GM23338 (cell line): Measurements from ENCODE around the gene SORCS2. TPM values are rescaled to one million over a fixed set of nuclear protein-coding genes. Genes with fewer than 3 reads are reported as not detected.

ENCODE experiments used
- ATAC-seq: fragments of 200-7000 bp; cut with Tn5 transposase; 3 replicates; pipeline ENCODE4 v1.9.1; 2020
- DNase-seq: peaks from one replicate; pipeline ENCODE4 v3.0.0-alpha.2; 2015; ENCODE audit warnings: low spot score
- H2AFZ ChIP-seq: fragments of 200-600 bp; sonication (generic); 2 replicates; pipeline ENCODE4 v1.8.0; 2016; ENCODE audit warnings: antibody characterized with exemption, mild to moderate bottlenecking, moderate library complexity
- H3F3A ChIP-seq: fragments of 200-600 bp; sonication (generic); replicated peaks from 2 replicates; pipeline ENCODE4 v1.8.0; 2017; ENCODE audit warnings: antibody characterized with exemption, mixed run types, low read depth
- H3K27ac ChIP-seq: fragments of 200-600 bp; sonication (generic); 2 replicates; pipeline ENCODE4 v1.6.1; 2016; ENCODE audit warnings: low read depth
- H3K27me3 ChIP-seq: fragments of 200-600 bp; sonication (generic); 2 replicates; pipeline ENCODE4 v1.8.0; 2016; ENCODE audit warnings: mild to moderate bottlenecking, mixed run types, moderate library complexity; ENCODE audit not compliant: insufficient read depth
- H3K36me3 ChIP-seq: fragments of 200-600 bp; sonication (generic); 2 replicates; pipeline ENCODE4 v1.8.0; 2016; ENCODE audit warnings: mild to moderate bottlenecking; ENCODE audit not compliant: insufficient read depth
- H3K4me1 ChIP-seq: fragments of 200-600 bp; sonication (generic); 2 replicates; pipeline ENCODE4 v1.8.0; 2016; ENCODE audit warnings: mild to moderate bottlenecking, moderate library complexity; ENCODE audit not compliant: insufficient read depth
- H3K4me2 ChIP-seq: fragments of 200-600 bp; sonication (generic); 2 replicates; pipeline ENCODE4 v1.7.1; 2017; ENCODE audit warnings: mixed run types
- H3K4me3 ChIP-seq: fragments of 200-600 bp; sonication (generic); 2 replicates; pipeline ENCODE4 v1.6.1; 2016; ENCODE audit warnings: mixed run types
- H3K79me2 ChIP-seq: fragments of 200-600 bp; sonication (generic); replicated peaks from 2 replicates; pipeline ENCODE4 v1.8.0; 2017; ENCODE audit warnings: mild to moderate bottlenecking; ENCODE audit not compliant: insufficient read depth
- H3K9me2 ChIP-seq: fragments of 200-600 bp; sonication (generic); 2 replicates; pipeline ENCODE4 v1.8.0; 2017; ENCODE audit not compliant: insufficient read depth
- H4K20me1 ChIP-seq: fragments of 200-600 bp; sonication (generic); replicated peaks from 2 replicates; pipeline ENCODE4 v1.8.0; 2017; ENCODE audit warnings: mild to moderate bottlenecking; ENCODE audit not compliant: insufficient read depth
- H3K27ac Mint-ChIP-seq: 2 replicates; pipeline ENCODE4 v1.8.0; 2020; ENCODE audit warnings: inconsistent platforms, mild to moderate bottlenecking, moderate library complexity, mixed read lengths
- H3K27me3 Mint-ChIP-seq: 3 replicates; pipeline ENCODE4 v1.8.0; 2022; ENCODE audit warnings: low read depth, mild to moderate bottlenecking, moderate library complexity, mixed read lengths, inconsistent platforms; ENCODE audit not compliant: insufficient read depth, poor library complexity
- H3K36me3 Mint-ChIP-seq: 3 replicates; pipeline ENCODE4 v1.8.0; 2021; ENCODE audit warnings: low read depth, mild to moderate bottlenecking, inconsistent platforms, moderate library complexity, mixed read lengths
- H3K4me1 Mint-ChIP-seq: 3 replicates; pipeline ENCODE4 v1.8.0; 2020; ENCODE audit warnings: mild to moderate bottlenecking, inconsistent platforms, mixed read lengths
- H3K4me3 Mint-ChIP-seq: 3 replicates; pipeline ENCODE4 v1.8.0; 2021; ENCODE audit warnings: moderate library complexity, mild to moderate bottlenecking, inconsistent platforms, mixed read lengths
- H3K9me3 Mint-ChIP-seq: 3 replicates; pipeline ENCODE4 v1.8.0; 2020; ENCODE audit warnings: moderate library complexity, mild to moderate bottlenecking, inconsistent platforms, mixed read lengths
- CREB1 ChIP-seq: fragments of 250-450 bp; sonication (Bioruptor Pico); IDR thresholded peaks from 2 replicates; pipeline ENCODE4 v1.5.0; 2020; ENCODE audit warnings: low read depth, mild to moderate bottlenecking, moderate library complexity
- EZH2 ChIP-seq: fragments of 200-600 bp; sonication (generic); IDR thresholded peaks from one replicate; pipeline ENCODE4 v1.8.0; 2017; ENCODE audit warnings: antibody characterized with exemption, mild to moderate bottlenecking, low read depth; ENCODE audit not compliant: unreplicated experiment
- EZH2phosphoT487 ChIP-seq: fragments of 200-600 bp; sonication (generic); IDR thresholded peaks from one replicate; pipeline ENCODE4 v1.8.1; 2018; ENCODE audit warnings: antibody characterized with exemption; ENCODE audit not compliant: unreplicated experiment
- JUNB ChIP-seq: IDR thresholded peaks from one replicate; pipeline ENCODE4 v1.6.1; 2016; ENCODE audit warnings: antibody characterized with exemption; ENCODE audit not compliant: unreplicated experiment
- NANOG ChIP-seq: IDR thresholded peaks from 2 replicates; pipeline ENCODE4 v1.6.1; 2016; ENCODE audit warnings: antibody characterized with exemption, borderline replicate concordance
- POLR2AphosphoS5 ChIP-seq: IDR thresholded peaks from 2 replicates; pipeline ENCODE4 v1.6.1; 2016; ENCODE audit warnings: antibody characterized with exemption, low read depth
- STAT1 ChIP-seq: IDR thresholded peaks from one replicate; pipeline ENCODE4 v1.6.1; 2016; ENCODE audit warnings: antibody characterized with exemption; ENCODE audit not compliant: unreplicated experiment
- ZNF331 ChIP-seq: fragments of 250-450 bp; sonication (Bioruptor Pico); IDR thresholded peaks from 2 replicates; pipeline ENCODE4 v1.5.0; 2020; ENCODE audit warnings: low read depth, mild to moderate bottlenecking, moderate library complexity
- polyA plus RNA-seq: library from polyadenylated mRNA; unstranded; fragments of >200 nt; fragmentation: Nextera tagmentation; extraction: Ambion mirVana; gene quantifications from 2 replicates; pipeline ENCODE4 v1.2.1, GENCODE V29; 2016
- total RNA-seq: library from RNA; depleted of rRNA; stranded (reverse); fragments of >200 nt; shearing (Covaris generic); gene quantifications from 2 replicates; pipeline ENCODE4 v1.2.3, GENCODE V29; 2014
- TF ChIP-seq, protein P1 (sequence below): fragments of 250-450 bp; sonication (Bioruptor Pico); IDR thresholded peaks from 2 replicates; pipeline ENCODE4 v1.5.0; 2020; ENCODE audit warnings: mild to moderate bottlenecking, moderate library complexity
- TF ChIP-seq, protein P2 (sequence below): IDR thresholded peaks from one replicate; pipeline ENCODE4 v1.6.1; 2018; ENCODE audit warnings: antibody characterized with exemption; ENCODE audit not compliant: unreplicated experiment
- TF ChIP-seq, protein P3 (sequence below), 2 experiments: fragments of 200-600 bp in 1 of 2; sonication (generic) in 1 of 2; conservative IDR thresholded peaks; 2 replicates each; pipeline versions ENCODE4 v1.5.1 to v1.6.1; 2016 to 2017; ENCODE audit warnings: antibody characterized with exemption in 2 of 2, low read depth in 2 of 2, mild to moderate bottlenecking in 2 of 2, moderate library complexity in 1 of 2
- TF ChIP-seq, protein P4 (sequence below): IDR thresholded peaks from 2 replicates; pipeline ENCODE4 v1.6.1; 2016; ENCODE audit warnings: antibody characterized with exemption

SORCS2 gene
- total and polyA plus RNA-seq, 2 experiments from 2014 or later, result 0.47 to 2.4 TPM

DNA sequence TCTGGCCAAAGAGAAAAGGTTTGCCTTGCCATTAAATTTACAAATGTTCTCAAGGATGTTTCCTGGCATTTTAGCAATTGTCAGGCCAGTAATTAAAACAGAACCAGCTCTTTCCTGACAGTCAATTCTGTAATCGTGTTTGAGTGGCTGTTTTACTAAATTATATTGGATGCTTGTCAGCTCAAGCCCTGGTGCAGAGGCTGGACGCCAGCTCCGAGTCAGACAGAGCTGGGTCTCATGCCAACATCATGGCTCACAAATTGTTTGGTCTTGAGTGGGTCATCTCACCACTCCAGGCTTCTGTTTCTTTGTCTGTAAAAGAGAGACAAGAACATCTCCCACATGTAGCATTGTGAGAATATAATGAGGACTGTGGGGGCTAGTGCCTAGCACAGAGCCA lies 432.7 kb downstream of the SORCS2 start:
- Histone ChIP-seq H3K4me2 (no peak overlapping the region), H3F3A (no peaks in the 10 kb centered on the region), H3K4me1 (no peaks in the 10 kb centered on the region), H3K4me3 (no peak overlapping the region), H2AFZ (no peak overlapping the region), H3K79me2 (no peaks in the 10 kb centered on the region), H3K27me3 (no peaks in the 10 kb centered on the region), H3K9me2 (no peaks in the 10 kb centered on the region; the same call in 1 of the 2 replicates), H3K27ac (no peak overlapping the region), H3K36me3 (no peaks in the 10 kb centered on the region), H4K20me1 (no peaks in the 10 kb centered on the region)
- Mint-ChIP-seq H3K4me1 (peaks cover 3% of the 10 kb centered on the region), H3K27ac (no peak overlapping the region), H3K36me3 (0 out of 3 replicates have a peak, but pooled peaks cover 3% of the 10 kb centered on the region), H3K9me3 (peaks cover 16% of the 10 kb centered on the region; the same call in 2 of the 3 replicates), H3K4me3 (no peak overlapping the region), H3K27me3 (peaks cover 11% of the 10 kb centered on the region)
- no peak for TF ChIP-seq EZH2phosphoT487
- no peak for TF ChIP-seq STAT1
- TF ChIP-seq POLR2AphosphoS5, result no peak
- no peak for TF ChIP-seq JUNB
- TF ChIP-seq, protein P1, sequence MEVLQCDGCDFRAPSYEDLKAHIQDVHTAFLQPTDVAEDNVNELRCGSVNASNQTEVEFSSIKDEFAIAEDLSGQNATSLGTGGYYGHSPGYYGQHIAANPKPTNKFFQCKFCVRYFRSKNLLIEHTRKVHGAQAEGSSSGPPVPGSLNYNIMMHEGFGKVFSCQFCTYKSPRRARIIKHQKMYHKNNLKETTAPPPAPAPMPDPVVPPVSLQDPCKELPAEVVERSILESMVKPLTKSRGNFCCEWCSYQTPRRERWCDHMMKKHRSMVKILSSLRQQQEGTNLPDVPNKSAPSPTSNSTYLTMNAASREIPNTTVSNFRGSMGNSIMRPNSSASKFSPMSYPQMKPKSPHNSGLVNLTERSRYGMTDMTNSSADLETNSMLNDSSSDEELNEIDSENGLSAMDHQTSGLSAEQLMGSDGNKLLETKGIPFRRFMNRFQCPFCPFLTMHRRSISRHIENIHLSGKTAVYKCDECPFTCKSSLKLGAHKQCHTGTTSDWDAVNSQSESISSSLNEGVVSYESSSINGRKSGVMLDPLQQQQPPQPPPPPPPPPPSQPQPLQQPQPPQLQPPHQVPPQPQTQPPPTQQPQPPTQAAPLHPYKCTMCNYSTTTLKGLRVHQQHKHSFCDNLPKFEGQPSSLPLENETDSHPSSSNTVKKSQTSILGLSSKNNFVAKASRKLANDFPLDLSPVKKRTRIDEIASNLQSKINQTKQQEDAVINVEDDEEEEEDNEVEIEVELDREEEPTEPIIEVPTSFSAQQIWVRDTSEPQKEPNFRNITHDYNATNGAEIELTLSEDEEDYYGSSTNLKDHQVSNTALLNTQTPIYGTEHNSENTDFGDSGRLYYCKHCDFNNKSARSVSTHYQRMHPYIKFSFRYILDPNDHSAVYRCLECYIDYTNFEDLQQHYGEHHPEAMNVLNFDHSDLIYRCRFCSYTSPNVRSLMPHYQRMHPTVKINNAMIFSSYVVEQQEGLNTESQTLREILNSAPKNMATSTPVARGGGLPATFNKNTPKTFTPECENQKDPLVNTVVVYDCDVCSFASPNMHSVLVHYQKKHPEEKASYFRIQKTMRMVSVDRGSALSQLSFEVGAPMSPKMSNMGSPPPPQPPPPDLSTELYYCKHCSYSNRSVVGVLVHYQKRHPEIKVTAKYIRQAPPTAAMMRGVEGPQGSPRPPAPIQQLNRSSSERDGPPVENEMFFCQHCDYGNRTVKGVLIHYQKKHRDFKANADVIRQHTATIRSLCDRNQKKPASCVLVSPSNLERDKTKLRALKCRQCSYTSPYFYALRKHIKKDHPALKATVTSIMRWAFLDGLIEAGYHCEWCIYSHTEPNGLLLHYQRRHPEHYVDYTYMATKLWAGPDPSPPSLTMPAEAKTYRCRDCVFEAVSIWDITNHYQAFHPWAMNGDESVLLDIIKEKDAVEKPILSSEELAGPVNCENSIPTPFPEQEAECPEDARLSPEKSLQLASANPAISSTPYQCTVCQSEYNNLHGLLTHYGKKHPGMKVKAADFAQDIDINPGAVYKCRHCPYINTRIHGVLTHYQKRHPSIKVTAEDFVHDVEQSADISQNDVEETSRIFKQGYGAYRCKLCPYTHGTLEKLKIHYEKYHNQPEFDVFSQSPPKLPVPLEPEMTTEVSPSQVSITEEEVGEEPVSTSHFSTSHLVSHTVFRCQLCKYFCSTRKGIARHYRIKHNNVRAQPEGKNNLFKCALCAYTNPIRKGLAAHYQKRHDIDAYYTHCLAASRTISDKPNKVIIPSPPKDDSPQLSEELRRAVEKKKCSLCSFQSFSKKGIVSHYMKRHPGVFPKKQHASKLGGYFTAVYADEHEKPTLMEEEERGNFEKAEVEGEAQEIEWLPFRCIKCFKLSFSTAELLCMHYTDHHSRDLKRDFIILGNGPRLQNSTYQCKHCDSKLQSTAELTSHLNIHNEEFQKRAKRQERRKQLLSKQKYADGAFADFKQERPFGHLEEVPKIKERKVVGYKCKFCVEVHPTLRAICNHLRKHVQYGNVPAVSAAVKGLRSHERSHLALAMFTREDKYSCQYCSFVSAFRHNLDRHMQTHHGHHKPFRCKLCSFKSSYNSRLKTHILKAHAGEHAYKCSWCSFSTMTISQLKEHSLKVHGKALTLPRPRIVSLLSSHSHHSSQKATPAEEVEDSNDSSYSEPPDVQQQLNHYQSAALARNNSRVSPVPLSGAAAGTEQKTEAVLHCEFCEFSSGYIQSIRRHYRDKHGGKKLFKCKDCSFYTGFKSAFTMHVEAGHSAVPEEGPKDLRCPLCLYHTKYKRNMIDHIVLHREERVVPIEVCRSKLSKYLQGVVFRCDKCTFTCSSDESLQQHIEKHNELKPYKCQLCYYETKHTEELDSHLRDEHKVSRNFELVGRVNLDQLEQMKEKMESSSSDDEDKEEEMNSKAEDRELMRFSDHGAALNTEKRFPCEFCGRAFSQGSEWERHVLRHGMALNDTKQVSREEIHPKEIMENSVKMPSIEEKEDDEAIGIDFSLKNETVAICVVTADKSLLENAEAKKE (CRISPR knock-in tag), result no peak
- TF ChIP-seq, protein P2, sequence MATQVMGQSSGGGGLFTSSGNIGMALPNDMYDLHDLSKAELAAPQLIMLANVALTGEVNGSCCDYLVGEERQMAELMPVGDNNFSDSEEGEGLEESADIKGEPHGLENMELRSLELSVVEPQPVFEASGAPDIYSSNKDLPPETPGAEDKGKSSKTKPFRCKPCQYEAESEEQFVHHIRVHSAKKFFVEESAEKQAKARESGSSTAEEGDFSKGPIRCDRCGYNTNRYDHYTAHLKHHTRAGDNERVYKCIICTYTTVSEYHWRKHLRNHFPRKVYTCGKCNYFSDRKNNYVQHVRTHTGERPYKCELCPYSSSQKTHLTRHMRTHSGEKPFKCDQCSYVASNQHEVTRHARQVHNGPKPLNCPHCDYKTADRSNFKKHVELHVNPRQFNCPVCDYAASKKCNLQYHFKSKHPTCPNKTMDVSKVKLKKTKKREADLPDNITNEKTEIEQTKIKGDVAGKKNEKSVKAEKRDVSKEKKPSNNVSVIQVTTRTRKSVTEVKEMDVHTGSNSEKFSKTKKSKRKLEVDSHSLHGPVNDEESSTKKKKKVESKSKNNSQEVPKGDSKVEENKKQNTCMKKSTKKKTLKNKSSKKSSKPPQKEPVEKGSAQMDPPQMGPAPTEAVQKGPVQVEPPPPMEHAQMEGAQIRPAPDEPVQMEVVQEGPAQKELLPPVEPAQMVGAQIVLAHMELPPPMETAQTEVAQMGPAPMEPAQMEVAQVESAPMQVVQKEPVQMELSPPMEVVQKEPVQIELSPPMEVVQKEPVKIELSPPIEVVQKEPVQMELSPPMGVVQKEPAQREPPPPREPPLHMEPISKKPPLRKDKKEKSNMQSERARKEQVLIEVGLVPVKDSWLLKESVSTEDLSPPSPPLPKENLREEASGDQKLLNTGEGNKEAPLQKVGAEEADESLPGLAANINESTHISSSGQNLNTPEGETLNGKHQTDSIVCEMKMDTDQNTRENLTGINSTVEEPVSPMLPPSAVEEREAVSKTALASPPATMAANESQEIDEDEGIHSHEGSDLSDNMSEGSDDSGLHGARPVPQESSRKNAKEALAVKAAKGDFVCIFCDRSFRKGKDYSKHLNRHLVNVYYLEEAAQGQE, result no peak
- TF ChIP-seq, protein P3, sequence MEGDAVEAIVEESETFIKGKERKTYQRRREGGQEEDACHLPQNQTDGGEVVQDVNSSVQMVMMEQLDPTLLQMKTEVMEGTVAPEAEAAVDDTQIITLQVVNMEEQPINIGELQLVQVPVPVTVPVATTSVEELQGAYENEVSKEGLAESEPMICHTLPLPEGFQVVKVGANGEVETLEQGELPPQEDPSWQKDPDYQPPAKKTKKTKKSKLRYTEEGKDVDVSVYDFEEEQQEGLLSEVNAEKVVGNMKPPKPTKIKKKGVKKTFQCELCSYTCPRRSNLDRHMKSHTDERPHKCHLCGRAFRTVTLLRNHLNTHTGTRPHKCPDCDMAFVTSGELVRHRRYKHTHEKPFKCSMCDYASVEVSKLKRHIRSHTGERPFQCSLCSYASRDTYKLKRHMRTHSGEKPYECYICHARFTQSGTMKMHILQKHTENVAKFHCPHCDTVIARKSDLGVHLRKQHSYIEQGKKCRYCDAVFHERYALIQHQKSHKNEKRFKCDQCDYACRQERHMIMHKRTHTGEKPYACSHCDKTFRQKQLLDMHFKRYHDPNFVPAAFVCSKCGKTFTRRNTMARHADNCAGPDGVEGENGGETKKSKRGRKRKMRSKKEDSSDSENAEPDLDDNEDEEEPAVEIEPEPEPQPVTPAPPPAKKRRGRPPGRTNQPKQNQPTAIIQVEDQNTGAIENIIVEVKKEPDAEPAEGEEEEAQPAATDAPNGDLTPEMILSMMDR (conservative IDR thresholded peaks at IDR 0.05; ENCODE audit: low read depth in 2 of 2), result no peak
- TF ChIP-seq CREB1, result no peak
- TF ChIP-seq EZH2, result no peak
- TF ChIP-seq, protein P4, sequence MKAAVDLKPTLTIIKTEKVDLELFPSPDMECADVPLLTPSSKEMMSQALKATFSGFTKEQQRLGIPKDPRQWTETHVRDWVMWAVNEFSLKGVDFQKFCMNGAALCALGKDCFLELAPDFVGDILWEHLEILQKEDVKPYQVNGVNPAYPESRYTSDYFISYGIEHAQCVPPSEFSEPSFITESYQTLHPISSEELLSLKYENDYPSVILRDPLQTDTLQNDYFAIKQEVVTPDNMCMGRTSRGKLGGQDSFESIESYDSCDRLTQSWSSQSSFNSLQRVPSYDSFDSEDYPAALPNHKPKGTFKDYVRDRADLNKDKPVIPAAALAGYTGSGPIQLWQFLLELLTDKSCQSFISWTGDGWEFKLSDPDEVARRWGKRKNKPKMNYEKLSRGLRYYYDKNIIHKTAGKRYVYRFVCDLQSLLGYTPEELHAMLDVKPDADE, result no peak
- no peak for TF ChIP-seq NANOG
- no peak for TF ChIP-seq ZNF331 (CRISPR knock-in tag)
- ATAC-seq (no peak), DNase-seq (no peak)
